T-helper 9 cell (primary cell): ENCODE measurements around the gene SYT6.
"Not testable (repeated sequence)": the region's sequence is repeated elsewhere in the genome, so short reads cannot be mapped to it uniquely, and the experiment has no call there.

Experiments used
- DNase-seq: peaks from one replicate; pipeline ENCODE4 v3.0.0-alpha.2; 2020

The SYT6 gene

DNA sequence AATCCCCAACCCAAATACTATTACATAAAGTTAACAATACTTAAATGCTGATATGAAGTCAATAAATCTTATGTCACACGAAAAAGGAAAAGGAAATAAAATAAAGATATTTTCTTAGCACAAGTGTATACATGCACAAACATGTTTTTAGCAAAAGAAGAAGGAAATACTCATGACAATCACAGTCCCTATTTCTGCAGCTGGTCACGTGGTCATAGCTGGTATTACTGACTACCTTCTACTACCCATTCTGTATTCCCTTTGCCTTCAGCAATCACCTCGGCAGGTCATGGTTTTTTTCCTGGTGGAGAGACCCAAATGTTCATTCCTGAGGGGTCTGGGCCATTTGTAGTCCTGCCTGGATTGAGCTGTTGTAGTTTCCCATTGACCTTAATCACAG, 88.0 kb downstream of the SYT6 start:
- not testable (repeated sequence) for DNase-seq

DNA sequence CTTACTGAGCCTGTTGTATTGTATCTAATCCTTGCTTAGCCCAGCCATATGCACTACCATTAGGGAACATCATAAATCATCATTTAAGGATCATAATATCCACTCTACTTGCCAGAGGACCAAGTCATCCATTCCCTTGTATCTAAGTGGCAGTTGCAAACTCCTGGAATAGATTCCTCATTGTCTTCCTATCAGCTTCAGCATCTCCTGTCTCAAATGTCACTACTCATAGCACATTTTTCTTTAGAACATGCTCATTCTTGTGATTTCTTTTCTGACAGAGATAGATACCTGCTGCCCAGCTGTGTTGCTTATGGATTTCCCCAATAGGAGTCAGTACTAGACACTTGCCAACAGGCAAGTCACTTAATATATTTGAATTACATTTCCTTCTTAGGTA, 90.1 kb downstream of the SYT6 start:
- DNase-seq = no peak

DNA sequence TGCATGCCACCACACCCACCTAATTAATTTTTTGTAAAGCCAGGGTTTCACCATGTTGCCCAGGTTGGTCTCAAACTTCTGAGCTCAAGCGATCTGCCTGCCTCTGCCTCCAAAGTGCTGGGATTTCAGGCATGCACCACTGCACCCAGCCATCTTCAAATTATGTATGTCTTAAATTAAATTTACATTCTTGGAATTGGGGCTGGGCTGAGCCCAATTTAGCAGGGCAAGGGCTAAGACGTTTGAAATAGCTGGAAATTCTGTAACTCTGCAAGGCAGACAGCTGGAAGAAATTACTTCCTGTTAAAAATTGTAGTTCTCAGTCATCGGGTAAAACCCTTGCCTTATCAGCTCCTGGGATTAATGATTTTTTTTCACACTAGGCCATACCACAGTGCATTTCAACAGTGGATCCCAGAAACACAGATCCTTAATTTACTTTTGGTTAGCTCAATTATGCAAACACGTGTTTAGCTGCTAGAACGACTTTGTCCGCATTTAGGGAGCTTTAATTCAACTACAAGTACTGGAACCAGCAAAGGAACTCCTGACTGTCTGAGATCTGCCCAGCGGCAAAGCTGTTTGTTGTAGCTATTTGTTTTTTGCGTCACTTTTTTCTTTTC, 91.1 kb downstream of the SYT6 start:
- no peak for DNase-seq

DNA sequence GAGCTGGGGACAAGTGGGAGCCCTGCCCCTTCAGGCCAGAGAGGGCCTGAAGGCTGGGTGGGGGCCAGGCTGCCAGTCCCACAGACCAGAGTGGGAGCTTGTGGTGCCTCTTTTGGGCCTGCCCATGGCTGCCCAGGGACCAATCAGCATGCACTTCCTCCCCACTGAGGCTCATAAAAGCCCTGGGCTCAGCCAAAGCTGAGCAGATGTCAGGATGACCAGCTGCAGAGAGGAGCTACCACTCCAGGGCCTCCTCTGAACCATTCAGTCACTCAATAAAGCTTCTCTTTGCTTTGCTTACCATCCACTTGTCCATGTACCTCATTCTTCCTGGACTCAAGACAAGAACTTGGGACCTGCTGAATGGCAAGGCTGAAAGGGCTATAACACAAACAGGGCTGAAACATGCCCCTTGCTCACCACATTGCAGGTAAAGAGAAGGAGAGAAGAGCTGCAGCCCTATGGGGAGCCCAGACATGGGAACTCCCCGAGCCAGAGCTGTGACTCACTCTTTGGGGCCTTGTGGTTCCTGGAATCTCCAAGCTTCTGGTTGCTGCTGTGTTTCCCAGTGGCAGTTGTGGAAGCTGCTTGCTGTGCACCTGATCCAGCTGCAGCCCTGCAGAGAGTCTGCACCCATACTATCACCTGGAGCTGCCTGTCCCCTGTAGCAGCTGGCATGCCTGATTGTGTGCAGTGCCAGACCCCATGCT, 92.4 kb downstream of the SYT6 start:
- DNase-seq = no peak

DNA sequence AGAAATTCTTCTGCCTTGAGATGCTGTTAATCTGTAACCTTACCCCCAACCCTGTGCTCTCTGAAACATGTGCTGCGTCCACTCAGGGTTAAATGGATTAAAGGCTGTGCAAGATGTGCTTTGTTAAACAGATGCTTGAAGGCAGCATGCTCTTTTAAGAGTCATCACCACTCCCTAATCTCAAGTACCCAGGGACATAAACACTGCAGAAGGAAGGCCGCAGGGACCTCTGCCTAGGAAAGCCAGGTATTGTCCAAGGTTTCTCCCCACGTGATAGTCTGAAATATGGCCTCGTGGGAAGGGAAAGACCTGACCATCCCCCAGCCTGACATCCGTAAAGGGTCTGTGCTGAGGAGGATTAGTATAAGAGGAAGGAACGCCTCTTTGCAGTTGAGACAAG, 95.4 kb downstream of the SYT6 start:
- not testable (repeated sequence) for DNase-seq

DNA sequence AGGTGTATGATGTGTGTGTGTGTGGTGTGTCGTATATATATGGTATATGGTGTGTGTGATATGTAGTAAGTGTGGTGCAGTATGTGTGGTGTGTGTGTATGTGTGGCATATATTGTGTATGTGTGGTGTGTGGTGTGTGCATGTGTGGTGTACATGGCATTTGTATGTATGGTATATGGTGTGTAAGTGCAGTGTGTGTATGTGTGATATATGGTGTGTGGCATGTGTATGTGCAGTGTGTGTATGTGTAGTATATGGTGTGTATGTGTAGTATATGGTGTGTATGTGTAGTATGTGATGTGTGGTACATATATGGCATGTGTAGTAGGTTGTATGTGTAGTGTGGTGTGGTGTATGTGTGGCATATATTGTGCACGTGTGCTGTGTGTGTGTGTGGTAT, 99.5 kb downstream of the SYT6 start:
- no peak for DNase-seq

DNA sequence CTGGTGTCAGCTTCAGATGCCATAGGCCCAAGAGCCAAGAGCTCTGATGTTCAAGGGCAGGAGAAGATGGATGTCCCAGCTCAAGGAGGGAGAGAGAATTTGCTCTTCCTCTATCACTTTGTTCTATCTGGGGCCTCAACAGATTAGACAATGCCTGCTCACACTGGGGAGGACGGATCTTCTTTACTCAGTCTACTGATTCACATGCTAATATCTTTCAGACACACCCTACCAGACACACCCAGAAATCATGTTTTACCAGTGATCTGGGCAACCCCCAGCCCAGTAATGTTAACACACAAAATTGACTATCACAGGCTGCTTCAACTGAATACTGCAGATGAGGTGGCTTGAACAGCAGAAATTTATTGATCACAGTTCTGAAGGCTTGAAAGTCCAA, 105.4 kb downstream of the SYT6 start:
- DNase-seq = no peak

DNA sequence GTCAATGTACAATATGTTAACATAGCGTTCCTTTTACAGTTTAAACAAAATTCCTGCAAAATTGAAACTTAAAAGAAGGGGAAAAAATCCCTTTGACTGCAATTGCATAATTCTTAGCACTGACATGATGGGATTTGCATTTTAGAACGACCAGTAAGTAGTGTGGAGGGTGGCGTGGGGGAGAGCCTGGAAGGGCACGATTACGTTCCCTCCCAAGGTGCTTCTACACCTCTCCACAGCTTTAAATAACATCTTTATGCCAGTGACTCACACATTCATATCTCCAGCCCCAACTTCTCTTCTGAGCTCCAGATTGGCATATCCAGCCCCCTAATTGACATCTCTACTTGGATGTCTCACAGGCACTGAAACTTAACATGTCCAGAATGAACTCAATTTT, 110.1 kb downstream of the SYT6 start:
- DNase-seq = no peak

DNA sequence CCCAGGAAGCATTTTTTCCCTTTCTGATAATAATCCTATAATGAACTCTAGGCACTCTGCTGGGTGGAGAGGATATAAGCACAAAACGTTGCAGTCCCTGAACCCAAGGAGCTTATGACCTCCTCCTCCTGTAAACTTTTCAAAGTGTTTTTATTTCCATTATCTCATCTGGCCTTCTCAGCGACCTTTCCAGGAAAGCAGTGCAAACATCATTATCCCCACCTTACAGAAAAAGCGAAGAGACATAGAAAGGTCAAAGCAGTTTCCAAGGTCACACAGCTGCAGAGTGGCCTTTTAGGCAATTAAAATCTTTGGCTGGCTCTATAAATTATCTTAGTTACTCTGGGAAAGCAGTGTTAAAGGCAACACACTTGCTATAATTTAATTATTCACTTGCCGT, 110.6 kb downstream of the SYT6 start:
- no peak for DNase-seq

DNA sequence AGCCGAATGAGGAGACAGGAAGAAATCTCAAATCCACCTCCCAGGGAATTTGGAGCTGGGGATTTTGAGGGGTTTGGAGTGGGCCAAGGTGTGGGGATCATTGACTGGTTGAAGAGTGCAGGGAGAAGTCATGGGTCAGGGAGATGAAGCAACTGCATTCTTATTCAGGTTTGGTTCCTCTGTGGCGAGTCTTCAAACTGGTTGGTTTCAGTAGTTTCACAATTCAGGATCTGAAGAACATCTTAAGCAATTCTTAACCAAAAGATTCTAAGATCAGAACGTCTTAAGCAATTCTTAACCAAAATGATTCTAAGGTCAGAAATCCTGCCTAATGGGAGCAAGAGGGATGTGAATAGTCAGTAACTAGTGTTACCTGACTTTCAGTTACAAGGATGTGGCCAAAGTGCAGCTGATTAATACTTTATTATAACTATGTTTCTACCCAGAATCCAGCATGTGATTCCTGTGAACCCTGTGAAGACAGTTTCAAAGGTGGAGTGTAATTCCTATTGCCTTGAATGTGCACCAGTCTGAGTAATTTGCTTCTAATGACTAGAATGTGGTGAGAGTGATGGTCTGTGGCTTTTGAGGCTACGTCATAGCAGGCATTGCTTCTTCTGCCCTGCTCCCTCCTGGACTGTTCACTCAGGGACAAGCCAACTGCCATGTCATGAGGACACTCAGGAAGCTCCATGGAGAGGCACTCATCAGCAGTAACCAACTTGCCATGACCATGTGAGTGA, 113.2 kb downstream of the SYT6 start:
- no peak for DNase-seq
